ENCODE results near the gene IFITM1. TPM values are rescaled to one million over a fixed set of nuclear protein-coding genes. Genes with fewer than 3 reads are reported as not detected.

The IFITM1 gene
- total and polyA plus RNA-seq, 2 donors (not counting 3 experiments of a cell fraction or from before 2014, with no cell fraction given): 11.5 to 24.6 TPM

GRCh38 chr11:326592-326841 lies 12.7 kb downstream of the IFITM1 start:
- Histone ChIP-seq H4K20me1 (replicated peaks; ENCODE audit: control insufficient read depth, extremely low read depth, insufficient read depth, low read length) (no peaks in the 10 kb centered on the region), H3K4me1 (ENCODE audit: control insufficient read depth, extremely low read depth, insufficient read depth, low read length) (peaks cover 15% of the 10 kb centered on the region), H3K27me3 (ENCODE audit: control insufficient read depth in 2 of 2, insufficient read depth in 2 of 2, low read length in 2 of 2) (no peaks in the 10 kb centered on the region), H3K36me3 (ENCODE audit: control insufficient read depth in 2 of 2, extremely low read depth in 1 of 2, insufficient read depth in 2 of 2, low read length in 2 of 2) (no peaks in the 10 kb centered on the region), H3K4me2 (ENCODE audit: insufficient read depth, low read length) (no peak overlapping the region), H2AFZ (ENCODE audit: low read depth, low read length) (peak overlapping the region; percentile 50), H3K27ac (ENCODE audit: insufficient read depth, low read depth, low read length) (peak overlapping the region; percentile 59), H3K9me1 (replicated peaks; ENCODE audit: control insufficient read depth, extremely low read depth, insufficient read depth, low read length) (no peaks in the 10 kb centered on the region), H3K4me3 (replicated peaks in 1 of 3; ENCODE audit: insufficient read depth in 1 of 3, low read depth in 1 of 3, low read length in 3 of 3) (no peak overlapping the region), H3K9me3 (replicated peaks; ENCODE audit: control insufficient read depth, insufficient read depth, low read length) (no peaks in the 10 kb centered on the region), H3K9ac (replicated peaks; ENCODE audit: extremely low read depth, insufficient read depth, low read length) (no peak overlapping the region), H3K79me2 (ENCODE audit: control insufficient read depth, insufficient read depth, low read length) (no peaks in the 10 kb centered on the region)
- TF ChIP-seq CTCF (IDR thresholded peaks at IDR 0.05; ENCODE audit: extremely low read depth in 1 of 2, insufficient read depth in 1 of 2, low read depth in 1 of 2, low read length in 2 of 2): no peak
- TF ChIP-seq JUN (IDR thresholded peaks at IDR 0.05; ENCODE audit: borderline replicate concordance, insufficient read depth, insufficient read length, low read depth): no peak
- TF ChIP-seq MYC (IDR thresholded peaks at IDR 0.05; ENCODE audit: low read depth, low read length): no peak
- no peak for TF ChIP-seq MAX (IDR thresholded peaks at IDR 0.05; ENCODE audit: insufficient read depth, insufficient read length)
- no peak for TF ChIP-seq EZH2 (IDR thresholded peaks at IDR 0.05; ENCODE audit: borderline replicate concordance, low read depth, low read length, severe bottlenecking)
- TF ChIP-seq POLR2A (IDR thresholded peaks at IDR 0.05; ENCODE audit: low read depth, low read length): no peak
- TF ChIP-seq POLR2AphosphoS5 (IDR thresholded peaks at IDR 0.05; ENCODE audit: insufficient read depth, low read depth, low read length): no peak
- TF ChIP-seq GATA2 (IDR thresholded peaks at IDR 0.05; ENCODE audit: insufficient read depth, insufficient read length, low read depth, low read length): no peak
- TF ChIP-seq FOS (IDR thresholded peaks at IDR 0.05; ENCODE audit: borderline replicate concordance, insufficient read depth, low read length): no peak
- no peak for FAIRE-seq
- dilution Hi-C loops (cut with MboI; ENCODE audit: extremely low pct_ligation_motif_present, low sequenced_read_pairs) (no loop called here), intact Hi-C loops (cut with micrococcal nuclease) (loop anchor here (2.0 kb wide), 1 partner anchor 30 kb away; no protein-coding TSS in a partner anchor)
- no TSS peak for BruUV-seq (replicated peaks)
- POLR2A ChIA-PET: no interaction called here
- CTCF ChIA-PET: interaction anchor here (1.2 to 1.3 kb wide), 2 partner anchors 22 to 24 kb away, joined by 3 to 4 read pairs; no protein-coding TSS in a partner anchor
- DNase-seq (ENCODE audit: low read depth, low spot score): no peak
